VCaP (cell line): ENCODE results near the gene IQCE.

Source experiments
- H3K27ac ChIP-seq: fragments of 450-650 bp; 2 replicates; pipeline ENCODE4 v1.5.1; 2017
- TF ChIP-seq, protein P1 (sequence below): fragments of 450-650 bp; conservative IDR thresholded peaks from 2 replicates; pipeline ENCODE4 v1.5.1; 2017; ENCODE audit warnings: mild to moderate bottlenecking, moderate library complexity

The IQCE gene

DNA sequence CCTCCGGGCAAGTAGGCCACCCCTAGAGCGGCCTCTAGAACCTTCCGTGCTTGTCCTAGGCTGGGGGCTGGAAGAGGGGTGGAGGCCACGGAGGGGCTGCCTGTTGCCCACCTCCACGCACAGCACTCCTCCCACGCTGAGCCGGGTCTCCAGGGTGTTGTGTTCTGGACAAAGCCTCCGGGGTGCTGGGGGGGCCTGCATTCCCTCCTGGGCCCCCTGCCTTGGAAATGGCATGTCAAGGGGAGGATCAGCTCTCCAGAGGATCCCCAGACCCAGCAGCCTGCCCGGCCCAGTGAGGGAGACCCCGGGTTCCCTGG lies 64.9 kb downstream of the IQCE start:
- peak overlapping the region; percentile 16; the same call in 1 of the 2 replicates for H3K27ac ChIP-seq
- TF ChIP-seq, protein P1, sequence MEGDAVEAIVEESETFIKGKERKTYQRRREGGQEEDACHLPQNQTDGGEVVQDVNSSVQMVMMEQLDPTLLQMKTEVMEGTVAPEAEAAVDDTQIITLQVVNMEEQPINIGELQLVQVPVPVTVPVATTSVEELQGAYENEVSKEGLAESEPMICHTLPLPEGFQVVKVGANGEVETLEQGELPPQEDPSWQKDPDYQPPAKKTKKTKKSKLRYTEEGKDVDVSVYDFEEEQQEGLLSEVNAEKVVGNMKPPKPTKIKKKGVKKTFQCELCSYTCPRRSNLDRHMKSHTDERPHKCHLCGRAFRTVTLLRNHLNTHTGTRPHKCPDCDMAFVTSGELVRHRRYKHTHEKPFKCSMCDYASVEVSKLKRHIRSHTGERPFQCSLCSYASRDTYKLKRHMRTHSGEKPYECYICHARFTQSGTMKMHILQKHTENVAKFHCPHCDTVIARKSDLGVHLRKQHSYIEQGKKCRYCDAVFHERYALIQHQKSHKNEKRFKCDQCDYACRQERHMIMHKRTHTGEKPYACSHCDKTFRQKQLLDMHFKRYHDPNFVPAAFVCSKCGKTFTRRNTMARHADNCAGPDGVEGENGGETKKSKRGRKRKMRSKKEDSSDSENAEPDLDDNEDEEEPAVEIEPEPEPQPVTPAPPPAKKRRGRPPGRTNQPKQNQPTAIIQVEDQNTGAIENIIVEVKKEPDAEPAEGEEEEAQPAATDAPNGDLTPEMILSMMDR = no peak

GRCh38 chr7:2624293-2624886 lies 65.6 kb downstream of the IQCE start:
- TF ChIP-seq, protein P1 = no peak
- no peak overlapping the region for H3K27ac ChIP-seq

DNA sequence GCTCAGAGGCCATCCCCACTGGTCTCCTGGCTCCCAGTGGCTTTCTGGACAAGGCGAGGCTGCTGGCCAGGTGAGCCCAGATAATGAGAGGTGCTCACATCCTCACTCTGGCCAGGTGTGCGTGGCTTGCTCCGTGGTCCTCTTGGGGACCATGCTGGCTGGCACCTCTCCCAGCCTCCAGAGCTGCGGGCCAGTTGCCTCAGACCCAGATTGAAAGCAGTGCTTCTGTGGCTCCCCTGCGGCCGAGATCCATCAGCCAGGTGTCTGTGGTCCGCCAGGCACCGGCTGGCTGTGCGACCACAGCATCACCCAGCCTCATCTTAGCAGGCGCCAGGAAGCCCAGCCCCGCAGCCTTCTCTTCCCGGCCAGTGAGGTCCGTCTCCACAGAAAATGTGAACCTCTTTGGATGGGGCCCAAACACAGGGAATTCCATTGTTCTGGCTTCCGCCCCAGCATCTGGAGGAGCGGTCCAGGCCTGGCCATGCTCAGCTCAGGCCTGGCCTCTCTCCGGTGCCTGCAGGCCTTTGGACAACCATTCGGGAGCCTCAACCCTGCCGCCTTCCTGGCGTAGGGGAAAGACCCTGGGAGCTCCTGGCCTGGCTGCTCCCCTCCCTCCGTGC lies 67.8 kb downstream of the IQCE start:
- TF ChIP-seq, protein P1 = no peak

DNA sequence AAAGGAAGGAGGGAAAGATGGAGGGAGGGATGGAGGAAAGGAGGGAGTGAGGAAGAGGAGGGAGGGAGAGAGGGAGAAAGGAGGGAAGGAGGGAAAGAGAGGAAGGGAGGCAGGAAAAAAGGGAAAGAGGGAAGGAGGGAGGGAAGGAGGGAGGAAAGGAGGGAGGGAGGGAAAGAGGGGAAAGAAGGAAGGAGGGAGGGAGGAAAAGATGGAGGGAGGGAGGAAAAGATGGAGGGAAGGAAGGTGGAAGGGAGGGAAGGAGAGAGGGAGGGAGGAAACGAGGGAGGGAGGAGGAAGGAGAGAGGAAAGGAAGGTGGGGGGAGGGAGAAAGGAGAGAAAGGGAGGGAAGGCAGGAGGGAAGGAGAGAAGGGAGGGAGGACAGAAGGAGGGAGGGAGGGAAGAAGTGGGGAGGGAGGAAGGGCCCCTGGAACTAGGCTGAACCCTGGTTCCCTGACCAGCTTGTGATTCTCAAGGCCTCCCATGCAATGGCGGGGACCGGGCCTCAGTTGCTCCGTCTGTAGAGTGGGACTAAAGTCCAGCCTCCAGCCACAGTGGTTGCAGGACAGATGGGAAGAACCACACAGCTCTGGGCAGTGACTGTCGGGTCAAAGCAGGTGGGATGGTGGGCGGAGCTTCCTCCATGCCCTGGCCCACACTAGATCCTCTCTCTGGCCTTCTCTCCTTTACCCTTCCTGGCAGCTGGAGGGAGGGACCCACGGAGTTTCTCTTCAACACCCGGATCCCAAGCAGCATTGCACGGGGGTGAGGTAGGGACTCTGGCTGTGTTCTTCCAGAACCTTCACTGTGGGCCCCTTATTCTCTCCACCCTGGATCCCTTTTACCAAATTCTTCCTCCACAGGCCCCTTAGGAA lies 68.7 kb downstream of the IQCE start:
- TF ChIP-seq, protein P1 = no peak
- H3K27ac ChIP-seq = no peak overlapping the region

More for the DNA sequence above, 67.8 kb downstream of the IQCE start:
- no peak overlapping the region for H3K27ac ChIP-seq

- H3K27ac ChIP-seq = no peak overlapping the region
- TF ChIP-seq, protein P1 = no peak
Measured at GRCh38 chr7:2628130-2628482, 69.3 kb downstream of the IQCE start.

DNA sequence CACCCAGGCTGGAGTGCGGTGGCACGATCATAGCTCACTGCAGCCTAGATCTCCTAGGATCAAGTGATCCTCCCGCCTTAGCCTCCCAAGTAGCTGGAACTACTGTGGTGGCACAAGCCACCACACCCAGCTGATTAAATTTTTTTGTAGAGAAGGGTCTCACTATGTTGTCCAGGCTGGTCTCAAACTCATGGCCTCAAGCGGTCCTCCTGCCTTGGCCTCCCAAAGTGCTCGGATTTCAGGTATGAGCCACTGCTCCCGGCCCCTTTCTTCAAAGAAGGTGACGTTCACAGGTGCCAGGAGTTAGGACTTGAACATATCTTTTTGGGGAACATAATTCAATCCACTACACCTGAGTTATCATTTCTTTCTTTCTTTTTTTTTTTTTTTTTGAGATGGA lies 70.1 kb downstream of the IQCE start:
- no peak overlapping the region for H3K27ac ChIP-seq
- TF ChIP-seq, protein P1 = no peak
